ENCODE measurements around the gene THSD4.

GRCh38 chr15:71085809-71086208 is 29.5 kb upstream of the THSD4 start:
- TF ChIP-seq EZH2 (IDR thresholded peaks at IDR 0.05; ENCODE audit: low read depth): no peak
- no peak for TF ChIP-seq CTCF (conservative IDR thresholded peaks at IDR 0.05)
